NCI-H2227 (cell line): ENCODE measurements around the gene OPN1SW.

Experiments used
- DNase-seq: peaks from one replicate; lab custom pipeline; 2025; ENCODE audit not compliant: unreplicated experiment; lab: John Stamatoyannopoulos, UW

OPN1SW gene, protein sequence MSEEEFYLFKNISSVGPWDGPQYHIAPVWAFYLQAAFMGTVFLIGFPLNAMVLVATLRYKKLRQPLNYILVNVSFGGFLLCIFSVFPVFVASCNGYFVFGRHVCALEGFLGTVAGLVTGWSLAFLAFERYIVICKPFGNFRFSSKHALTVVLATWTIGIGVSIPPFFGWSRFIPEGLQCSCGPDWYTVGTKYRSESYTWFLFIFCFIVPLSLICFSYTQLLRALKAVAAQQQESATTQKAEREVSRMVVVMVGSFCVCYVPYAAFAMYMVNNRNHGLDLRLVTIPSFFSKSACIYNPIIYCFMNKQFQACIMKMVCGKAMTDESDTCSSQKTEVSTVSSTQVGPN

GRCh38 chr7:128775744-128776474 is at the start of gene OPN1SW:
Gene OPN1SW (minus strand): TSS chr7:128775794. CDS start chr7:128775781, 13 bp downstream.
- DNase-seq: no peak

DNA sequence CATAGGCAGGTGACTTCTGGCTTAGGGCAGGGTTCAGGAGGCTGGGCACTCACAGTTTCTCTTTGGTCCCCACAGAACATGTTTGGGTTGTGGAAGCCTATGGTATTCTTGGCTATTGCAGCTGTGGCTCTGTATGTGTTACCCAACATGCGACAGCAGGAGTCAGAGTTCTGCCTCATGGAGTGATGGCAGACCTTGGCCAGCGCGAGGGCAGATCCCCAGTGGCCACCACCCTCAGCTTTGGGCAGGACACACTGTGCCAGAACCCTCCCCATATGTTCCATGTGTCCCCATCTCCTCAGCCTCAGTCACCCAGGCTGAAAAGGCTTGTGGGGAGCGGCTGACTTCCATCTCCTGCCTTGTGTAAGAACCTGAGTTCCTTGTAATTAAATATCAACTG is 46.1 kb upstream of the OPN1SW start:
- DNase-seq: no peak

GRCh38 chr7:128818694-128819093 is 43.1 kb upstream of the OPN1SW start:
- DNase-seq: no peak

GRCh38 chr7:128815289-128815942 is 39.8 kb upstream of the OPN1SW start:
- DNase-seq: no peak

DNA sequence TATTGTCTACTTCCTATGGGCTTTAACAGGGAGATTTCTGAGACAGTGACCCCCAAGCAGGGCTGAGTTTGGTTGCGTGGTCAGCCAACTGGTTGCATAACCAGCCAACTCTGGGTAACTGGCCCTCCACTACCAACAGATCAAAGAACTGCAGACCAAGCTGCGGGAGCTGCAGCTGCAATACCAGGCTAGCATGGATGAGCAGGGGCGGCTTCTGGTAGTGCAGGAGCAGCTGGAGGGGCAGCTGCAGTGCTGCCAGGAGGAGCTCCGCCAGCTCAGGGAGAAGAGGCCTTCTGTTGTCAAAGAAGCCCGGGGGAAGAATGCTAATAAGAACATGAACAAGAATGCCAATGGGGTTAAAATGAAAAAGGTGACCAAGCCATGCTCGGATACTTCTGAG is 38.9 kb upstream of the OPN1SW start:
- DNase-seq: no peak

DNA sequence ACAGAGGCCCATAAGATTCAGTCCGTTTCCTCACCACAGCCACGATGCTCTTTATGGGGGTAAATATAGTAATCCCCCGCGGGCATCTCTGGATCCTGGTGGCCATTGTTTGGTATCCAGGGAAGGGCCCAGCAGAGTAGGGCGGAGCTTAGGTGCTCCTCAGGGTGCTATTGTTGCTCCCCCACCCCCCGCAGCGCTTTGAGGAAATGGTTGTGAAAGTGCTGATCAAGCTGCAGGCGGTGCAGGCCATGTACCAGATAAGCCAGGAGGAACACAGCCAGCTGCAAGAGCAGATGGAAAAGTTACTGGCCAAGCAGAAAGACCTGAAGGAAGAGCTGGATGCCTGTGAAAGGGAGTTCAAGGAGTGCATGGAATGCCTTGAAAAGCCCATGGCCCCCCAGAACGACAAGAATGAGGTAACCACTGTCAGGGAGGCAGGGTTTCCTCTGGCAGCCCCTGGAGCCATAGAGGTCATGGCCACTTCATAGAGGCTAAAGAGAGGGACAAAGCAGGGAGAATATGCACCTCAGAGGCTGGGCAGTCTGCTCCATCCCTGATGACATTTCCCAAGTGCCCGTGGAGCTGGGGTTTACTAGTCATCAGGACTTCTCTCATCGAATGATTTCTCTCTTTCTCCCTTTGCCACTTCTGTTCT is 37.0 kb upstream of the OPN1SW start:
- no peak for DNase-seq

DNA sequence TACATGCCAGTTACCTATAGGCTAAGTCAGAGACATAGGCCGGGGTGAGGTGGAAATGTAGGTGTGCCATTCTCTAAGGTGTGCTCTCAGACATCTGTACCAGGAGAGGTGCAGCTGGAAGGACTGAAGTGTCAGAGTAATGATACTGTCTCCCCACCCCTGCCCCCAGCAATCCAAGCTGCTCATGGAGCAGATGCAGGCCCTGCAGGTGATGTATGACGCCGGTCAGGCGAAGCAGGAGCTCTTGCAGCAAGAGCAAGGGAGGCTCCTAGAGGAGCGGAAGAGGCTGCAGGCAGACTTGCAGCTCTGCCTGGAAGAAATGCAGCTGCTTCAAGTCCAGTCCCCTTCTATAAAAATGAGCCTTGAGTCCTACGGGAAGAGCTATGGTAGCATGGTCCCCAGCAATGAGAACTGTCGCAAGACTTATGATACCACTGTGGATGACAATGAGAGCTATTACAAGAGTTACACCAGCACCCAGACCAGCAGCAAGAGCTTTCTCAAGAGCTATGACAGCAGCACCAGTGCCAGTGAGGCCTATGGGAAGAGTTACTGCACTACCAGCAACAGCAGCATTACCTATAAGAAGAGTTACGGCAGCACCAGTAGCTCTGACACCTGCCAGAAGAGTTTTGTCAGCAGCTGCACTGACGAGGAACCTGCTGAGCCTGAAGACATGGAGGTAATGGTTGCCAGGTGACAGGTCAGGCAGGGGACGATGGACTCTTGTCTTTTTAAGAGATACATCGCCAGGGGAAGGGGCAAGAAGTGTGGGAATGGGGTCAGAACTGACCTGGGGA is 36.2 kb upstream of the OPN1SW start:
- DNase-seq: no peak

- DNase-seq: no peak
Measured at GRCh38 chr7:128810997-128811396, 35.4 kb upstream of the OPN1SW start.

DNA sequence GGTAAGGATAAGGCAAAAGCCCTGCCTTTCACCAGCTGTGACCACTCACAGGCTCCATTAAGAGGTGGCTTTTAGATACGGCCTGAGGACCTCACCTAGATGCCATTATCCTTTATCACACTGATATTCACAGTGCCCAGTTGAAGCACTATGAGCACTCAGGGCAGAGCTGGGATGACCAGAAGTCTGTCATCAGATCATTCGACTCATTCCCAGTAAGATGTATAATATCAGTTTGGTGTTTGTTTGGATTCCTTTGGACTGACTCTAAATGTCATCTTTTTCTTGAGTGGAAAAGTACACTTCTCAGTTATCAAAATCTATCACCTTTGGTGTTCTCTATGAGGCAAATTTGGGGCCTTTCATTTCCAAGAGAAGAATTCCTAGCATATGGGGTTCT is 34.9 kb upstream of the OPN1SW start:
- no peak for DNase-seq

- DNase-seq: no peak
Measured at GRCh38 chr7:128809363-128809762, 33.8 kb upstream of the OPN1SW start.

GRCh38 chr7:128807191-128807590 is 31.6 kb upstream of the OPN1SW start:
- no peak for DNase-seq

GRCh38 chr7:128805225-128805624 is 29.6 kb upstream of the OPN1SW start:
- no peak for DNase-seq

- no peak for DNase-seq
Measured at GRCh38 chr7:128804484-128804883, 28.9 kb upstream of the OPN1SW start.

DNA sequence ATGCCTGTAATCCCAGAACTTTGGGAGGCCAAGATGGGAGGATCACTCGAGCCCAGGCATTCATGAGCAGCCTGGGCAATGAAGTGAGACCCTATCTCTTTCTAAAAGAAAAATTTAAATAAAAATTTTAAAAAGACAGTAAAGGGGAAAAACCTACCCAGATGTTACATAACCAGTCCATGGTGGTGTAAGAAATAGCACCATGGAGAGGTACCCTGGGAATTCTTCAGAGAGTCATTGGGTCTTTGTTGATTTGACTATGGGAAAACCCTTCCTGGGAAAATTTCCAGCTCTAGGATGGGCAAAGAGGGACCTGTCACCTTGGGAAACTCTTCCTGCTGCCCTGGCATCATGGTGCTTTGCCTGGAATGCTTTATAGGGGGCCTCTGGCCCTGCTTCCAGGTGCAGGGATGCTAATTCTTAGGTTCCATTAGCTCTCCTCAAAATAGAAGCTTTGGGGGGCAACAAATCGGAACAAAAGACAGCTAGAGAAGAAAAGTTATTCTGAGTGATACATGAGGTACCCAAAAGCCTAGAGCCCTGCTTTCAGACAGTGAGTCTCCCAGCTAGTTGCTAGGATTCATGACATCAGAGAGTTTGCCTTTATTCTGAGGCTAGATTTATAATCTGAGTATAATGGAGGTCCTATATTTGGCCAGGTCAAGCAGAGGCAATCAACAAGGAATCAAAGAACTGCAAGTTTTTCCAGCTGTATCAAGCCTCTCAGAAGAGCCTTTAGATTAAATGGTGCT is 26.2 kb upstream of the OPN1SW start:
- no peak for DNase-seq

DNA sequence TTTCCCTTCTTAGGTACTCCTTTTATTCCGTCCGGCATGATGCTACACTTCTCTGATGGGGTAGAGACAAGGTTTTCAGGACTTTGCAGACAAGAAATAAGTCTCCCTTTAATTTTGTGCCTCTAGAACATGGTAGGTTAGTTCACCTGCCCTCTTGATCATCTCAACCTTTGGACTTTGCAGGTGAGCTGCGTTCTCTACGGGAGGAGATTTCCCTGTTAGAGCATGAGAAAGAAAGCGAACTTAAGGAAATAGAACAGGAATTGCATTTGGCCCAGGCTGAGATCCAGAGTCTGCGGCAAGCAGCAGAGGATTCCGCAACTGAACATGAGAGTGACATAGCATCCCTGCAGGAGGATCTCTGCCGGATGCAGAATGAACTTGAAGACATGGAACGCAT is 25.4 kb upstream of the OPN1SW start:
- DNase-seq: no peak

GRCh38 chr7:128800567-128800966 is 25.0 kb upstream of the OPN1SW start:
- DNase-seq: no peak

DNA sequence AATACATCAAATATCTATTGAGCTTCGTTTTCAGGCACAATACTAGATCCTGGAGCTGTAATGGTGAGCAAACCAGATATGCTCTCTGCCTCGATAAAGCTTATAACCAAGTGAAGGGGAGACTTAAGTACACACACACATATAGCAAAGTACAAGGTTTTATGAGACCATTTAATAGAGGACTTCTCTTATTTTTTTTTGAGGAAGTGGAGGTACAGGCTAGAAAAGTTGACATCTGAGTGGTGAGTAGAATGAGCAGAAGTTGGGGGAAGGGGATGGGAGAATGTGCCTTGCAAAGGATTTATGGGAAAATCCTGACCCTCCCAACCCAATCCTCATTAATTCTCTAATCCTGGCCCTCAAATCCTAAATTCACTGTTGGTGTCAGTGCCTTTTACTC is 23.9 kb upstream of the OPN1SW start:
- DNase-seq: no peak

DNA sequence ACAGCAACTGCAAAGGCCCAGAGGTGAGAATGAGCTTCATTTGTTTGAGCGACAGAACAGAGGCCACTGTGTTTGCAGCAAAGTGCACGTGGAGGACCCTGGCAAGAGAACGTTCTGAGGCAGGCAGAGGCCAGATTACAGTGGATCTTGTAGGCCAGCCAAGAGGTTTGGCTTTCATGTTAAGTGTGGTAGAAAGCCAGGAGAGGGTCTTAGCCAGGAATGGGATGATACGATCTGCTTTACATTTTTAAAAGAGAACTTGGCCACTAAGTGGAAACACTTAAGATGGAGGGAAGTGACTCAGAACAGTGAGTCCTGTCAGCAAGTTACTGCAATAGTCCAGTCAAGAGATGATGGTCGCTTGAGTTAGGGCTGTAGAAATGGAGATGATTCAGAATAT is 20.7 kb upstream of the OPN1SW start:
- DNase-seq: no peak

DNA sequence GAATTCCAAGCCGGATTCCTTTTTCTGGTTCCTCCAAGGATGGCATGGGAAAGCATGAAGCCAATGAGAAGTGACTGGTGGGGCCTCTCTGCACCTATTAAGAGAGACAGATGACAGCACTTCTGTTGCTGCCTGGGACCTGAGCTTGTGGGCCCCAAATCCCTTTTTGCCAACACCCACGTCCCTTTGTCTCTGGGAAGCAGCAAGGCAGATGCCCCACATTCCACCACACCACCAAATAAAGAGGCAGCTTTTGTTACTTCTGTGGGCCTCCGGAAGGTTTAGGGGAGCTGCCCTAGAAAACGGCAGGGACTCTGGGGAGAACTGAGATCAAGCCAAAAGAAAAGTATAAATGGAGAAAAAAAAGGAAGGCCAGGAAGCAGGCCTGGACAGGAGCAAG is 19.5 kb upstream of the OPN1SW start:
- DNase-seq: no peak

- no peak for DNase-seq
Measured at GRCh38 chr7:128794436-128794835, 18.8 kb upstream of the OPN1SW start.
